ENCODE data around the gene ORAI2.

DNA sequence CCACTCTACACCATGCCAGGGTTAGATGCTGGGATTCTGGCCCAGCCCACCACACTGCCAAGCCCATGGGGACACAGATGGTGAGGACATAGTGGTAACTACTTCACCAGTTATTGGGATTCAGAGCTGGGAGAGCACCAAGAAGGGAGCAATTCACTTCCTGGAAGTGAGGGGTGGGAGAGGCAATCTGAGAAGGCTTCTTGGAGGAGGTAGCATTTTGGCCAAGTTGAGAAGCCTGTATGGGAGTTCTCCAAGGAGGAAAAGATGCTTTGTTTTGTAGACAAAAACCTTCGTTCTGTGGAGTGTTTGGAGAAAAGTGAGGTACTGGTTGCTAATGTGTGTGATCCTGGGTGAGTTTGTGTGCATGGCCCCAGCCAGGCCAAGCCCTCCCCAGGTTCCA is 41.0 kb upstream of the ORAI2 start:
- TF ChIP-seq, protein P1, sequence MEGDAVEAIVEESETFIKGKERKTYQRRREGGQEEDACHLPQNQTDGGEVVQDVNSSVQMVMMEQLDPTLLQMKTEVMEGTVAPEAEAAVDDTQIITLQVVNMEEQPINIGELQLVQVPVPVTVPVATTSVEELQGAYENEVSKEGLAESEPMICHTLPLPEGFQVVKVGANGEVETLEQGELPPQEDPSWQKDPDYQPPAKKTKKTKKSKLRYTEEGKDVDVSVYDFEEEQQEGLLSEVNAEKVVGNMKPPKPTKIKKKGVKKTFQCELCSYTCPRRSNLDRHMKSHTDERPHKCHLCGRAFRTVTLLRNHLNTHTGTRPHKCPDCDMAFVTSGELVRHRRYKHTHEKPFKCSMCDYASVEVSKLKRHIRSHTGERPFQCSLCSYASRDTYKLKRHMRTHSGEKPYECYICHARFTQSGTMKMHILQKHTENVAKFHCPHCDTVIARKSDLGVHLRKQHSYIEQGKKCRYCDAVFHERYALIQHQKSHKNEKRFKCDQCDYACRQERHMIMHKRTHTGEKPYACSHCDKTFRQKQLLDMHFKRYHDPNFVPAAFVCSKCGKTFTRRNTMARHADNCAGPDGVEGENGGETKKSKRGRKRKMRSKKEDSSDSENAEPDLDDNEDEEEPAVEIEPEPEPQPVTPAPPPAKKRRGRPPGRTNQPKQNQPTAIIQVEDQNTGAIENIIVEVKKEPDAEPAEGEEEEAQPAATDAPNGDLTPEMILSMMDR (IDR thresholded peaks at IDR 0.05; ENCODE audit: low read length), result no peak
- TF ChIP-seq EZH2 (IDR thresholded peaks at IDR 0.05; ENCODE audit: borderline replicate concordance, low read length), result no peak

Data from OCI-LY1 (cell line).